Right hindlimb (tissue), 1 donor: ENCODE results near the gene MSH3.
"Not testable (repeated sequence)": the region's sequence is repeated elsewhere in the genome, so short reads cannot be mapped to it uniquely, and the experiment has no call there.

Experiments
- DNase-seq: peaks from one replicate; pipeline ENCODE4 v3.0.0-alpha.2; 2018

Gene MSH3

GRCh38 chr5:80799041-80799440 lies 144.6 kb downstream of the MSH3 start:
- DNase-seq: no peak

GRCh38 chr5:80799573-80799972 lies 145.1 kb downstream of the MSH3 start:
- DNase-seq: no peak

- DNase-seq: no peak
Observed at GRCh38 chr5:80804332-80804731, 149.9 kb downstream of the MSH3 start.

- no peak for DNase-seq
Observed at GRCh38 chr5:80805038-80805437, 150.6 kb downstream of the MSH3 start.

GRCh38 chr5:80806929-80807328 lies 152.5 kb downstream of the MSH3 start:
- DNase-seq: no peak

GRCh38 chr5:80809451-80809850 lies 155.0 kb downstream of the MSH3 start:
- DNase-seq: no peak

GRCh38 chr5:80810425-80810824 lies 156.0 kb downstream of the MSH3 start:
- DNase-seq: no peak

- no peak for DNase-seq
Observed at GRCh38 chr5:80816590-80816989, 162.1 kb downstream of the MSH3 start.

GRCh38 chr5:80820685-80821084 lies 166.2 kb downstream of the MSH3 start:
- no peak for DNase-seq

- no peak for DNase-seq
Observed at GRCh38 chr5:80822640-80823039, 168.2 kb downstream of the MSH3 start.

GRCh38 chr5:80824159-80824558 lies 169.7 kb downstream of the MSH3 start:
- not testable (repeated sequence) for DNase-seq

GRCh38 chr5:80825786-80826460 lies 171.5 kb downstream of the MSH3 start:
- no peak for DNase-seq

GRCh38 chr5:80834710-80835109 lies 180.3 kb downstream of the MSH3 start:
- no peak for DNase-seq

GRCh38 chr5:80835128-80835527 lies 180.7 kb downstream of the MSH3 start:
- no peak for DNase-seq

- DNase-seq: no peak
Observed at GRCh38 chr5:80837679-80838078, 183.2 kb downstream of the MSH3 start.

- DNase-seq: not testable (repeated sequence)
Observed at GRCh38 chr5:80841026-80841797, 186.8 kb downstream of the MSH3 start.

GRCh38 chr5:80846422-80846821 lies 192.0 kb downstream of the MSH3 start:
- DNase-seq: not testable (repeated sequence)

- DNase-seq: not testable (repeated sequence)
Observed at GRCh38 chr5:80850168-80850567, 195.7 kb downstream of the MSH3 start.

GRCh38 chr5:80852331-80853245 lies 198.1 kb downstream of the MSH3 start:
- DNase-seq: no peak

GRCh38 chr5:80853413-80853812 lies 199.0 kb downstream of the MSH3 start:
- no peak for DNase-seq

- no peak for DNase-seq
Observed at GRCh38 chr5:80854583-80854982, 200.1 kb downstream of the MSH3 start.

- DNase-seq: no peak
Observed at GRCh38 chr5:80860924-80861613, 206.6 kb downstream of the MSH3 start.

GRCh38 chr5:80863708-80864107 lies 209.3 kb downstream of the MSH3 start:
- no peak for DNase-seq
